GM12878 (cell line): Measurements from ENCODE around the gene CD86. TPM values are rescaled to one million over a fixed set of nuclear protein-coding genes. Genes with fewer than 3 reads are reported as not detected.

Source experiments
- BHLHE40 ChIP-seq, 2 experiments: fragments of 450-650 bp in 1 of 2; IDR thresholded peaks; 2 replicates each; pipeline ENCODE4 v1.6.1; 2011 to 2017; ENCODE audit warnings: low read depth in 2 of 2, borderline replicate concordance in 1 of 2, improper control_type of control experiment in 1 of 2, low read length in 1 of 2, mild to moderate bottlenecking in 1 of 2
- CBX5 ChIP-seq: sonication (generic); IDR thresholded peaks from 2 replicates; pipeline ENCODE4 v1.6.1; 2016; ENCODE audit warnings: low read depth, moderate library complexity, mild to moderate bottlenecking, inconsistent platforms
- CREM ChIP-seq: IDR thresholded peaks from 2 replicates; pipeline ENCODE4 v1.6.1; 2014; ENCODE audit warnings: antibody characterized with exemption, low read depth
- FOXK2 ChIP-seq: fragments of 450-650 bp; IDR thresholded peaks from 2 replicates; pipeline ENCODE4 v1.6.1; 2017; ENCODE audit warnings: mild to moderate bottlenecking, moderate library complexity
- GABPA ChIP-seq: IDR thresholded peaks from 2 replicates; pipeline ENCODE4 v1.6.1; 2014; ENCODE audit warnings: antibody characterized with exemption, low read depth, mild to moderate bottlenecking, inconsistent platforms
- GATAD2B ChIP-seq: fragments of 450-650 bp; conservative IDR thresholded peaks from 2 replicates; pipeline ENCODE4 v1.6.1; 2017; ENCODE audit warnings: low read depth, mild to moderate bottlenecking, moderate library complexity
- HCFC1 ChIP-seq: fragments of 150-350 bp; IDR thresholded peaks from 2 replicates; pipeline ENCODE4 v1.6.1; 2014; ENCODE audit warnings: low read length
- HDAC6 ChIP-seq: fragments of 200-600 bp; sonication (generic); IDR thresholded peaks from one replicate; pipeline ENCODE4 v1.8.0; 2017; ENCODE audit warnings: antibody characterized with exemption; ENCODE audit not compliant: unreplicated experiment
- HDGF ChIP-seq: fragments of 450-650 bp; IDR thresholded peaks from 2 replicates; pipeline ENCODE4 v1.6.1; 2016; ENCODE audit warnings: antibody characterized with exemption
- KAT2A ChIP-seq: conservative IDR thresholded peaks from 2 replicates; pipeline ENCODE4 v1.6.1; 2011; ENCODE audit warnings: low read depth, low read length; ENCODE audit not compliant: control insufficient read depth
- MTA2 ChIP-seq: fragments of 450-650 bp; IDR thresholded peaks from 2 replicates; pipeline ENCODE4 v1.6.1; 2016; ENCODE audit warnings: low read depth, mild to moderate bottlenecking, moderate library complexity
- NBN ChIP-seq: fragments of 450-650 bp; IDR thresholded peaks from 2 replicates; pipeline ENCODE4 v1.6.1; 2016
- NFIC ChIP-seq: IDR thresholded peaks from 2 replicates; pipeline ENCODE4 v1.6.1; 2012; ENCODE audit warnings: low read depth, mild to moderate bottlenecking, inconsistent platforms, low read length, moderate library complexity
- RAD51 ChIP-seq: fragments of 450-650 bp; IDR thresholded peaks from 2 replicates; pipeline ENCODE4 v1.6.1; 2016; ENCODE audit warnings: moderate library complexity, mild to moderate bottlenecking, inconsistent platforms
- SPI1 ChIP-seq: IDR thresholded peaks from 2 replicates; pipeline ENCODE4 v1.6.1; 2011; ENCODE audit warnings: low read depth, mild to moderate bottlenecking, low read length, moderate library complexity, borderline replicate concordance; ENCODE audit not compliant: insufficient read depth
- SREBF1 ChIP-seq: IDR thresholded peaks from 2 replicates; pipeline ENCODE4 v1.6.1; 2012; ENCODE audit warnings: mild to moderate bottlenecking, low read length
- ZBED1 ChIP-seq: IDR thresholded peaks from 2 replicates; pipeline ENCODE4 v1.6.1; 2016; ENCODE audit warnings: borderline replicate concordance
- ZZZ3 ChIP-seq: IDR thresholded peaks from 2 replicates; pipeline ENCODE4 v1.6.1; 2011; ENCODE audit warnings: low read depth; ENCODE audit not compliant: control insufficient read depth, insufficient read length
- polyA plus RNA-seq, 11 experiments: library from polyadenylated mRNA; depleted of rRNA in 4 of 11; unstranded in 6 of 11; stranded (reverse) in 5 of 11; fragments of >200 nt; fragmentation: Nextera tagmentation in 4 of 11; fragmentation: Illumina TruSeq in 1 of 11; extraction: Ambion mirVana in 4 of 11; extraction: Trizol in 1 of 11; gene quantifications; 1 replicate in 1 of 11; 2 replicates in 10 of 11; pipeline versions ENCODE4 v1.2.1 to v1.2.3, GENCODE V29; 2011 to 2016; ENCODE audit warnings: inconsistent platforms in 2 of 11, missing spikeins in 2 of 11, low read depth in 1 of 11
- total RNA-seq, 4 experiments: library from RNA; depleted of rRNA in 3 of 4; stranded (reverse); fragments of >200 nt in 3 of 4; fragmentation: Illumina TruSeq in 1 of 4; extraction: Trizol in 1 of 4; gene quantifications; 2 replicates each; pipeline versions ENCODE4 v1.2.1 to v1.2.3, GENCODE V29; 2013 to 2021
- TF ChIP-seq, protein P1 (sequence below): IDR thresholded peaks from 2 replicates; pipeline ENCODE4 v1.6.1; 2012; ENCODE audit warnings: mild to moderate bottlenecking, low read depth, low read length
- TF ChIP-seq, protein P2 (sequence below): IDR thresholded peaks from 2 replicates; pipeline ENCODE4 v1.6.1; 2012; ENCODE audit warnings: low read depth, low read length, improper control_type of control experiment
- TF ChIP-seq, protein P3 (sequence below), 3 experiments: IDR thresholded peaks in 2 of 3; conservative IDR thresholded peaks in 1 of 3; 2 replicates each; pipeline ENCODE4 v1.5.1; 2011; ENCODE audit warnings: low read depth in 3 of 3, low read length in 3 of 3, mild to moderate bottlenecking in 3 of 3, control low read depth in 2 of 3, moderate library complexity in 2 of 3, inconsistent platforms in 1 of 3, mixed read lengths in 1 of 3; ENCODE audit not compliant: control insufficient read depth in 2 of 3, insufficient read depth in 1 of 3; ENCODE audit errors: extremely low read depth in 1 of 3
- TF ChIP-seq, protein P4 (sequence below): fragments of 450-650 bp; IDR thresholded peaks from 2 replicates; pipeline ENCODE4 v1.6.1; 2014; ENCODE audit warnings: mild to moderate bottlenecking

CD86 gene
- total and polyA plus RNA-seq, 10 of the 15 experiments (the other 5 are each of a cell fraction or from before 2014, with no cell fraction given) = 40.9 to 100 (median 55.5) TPM

DNA sequence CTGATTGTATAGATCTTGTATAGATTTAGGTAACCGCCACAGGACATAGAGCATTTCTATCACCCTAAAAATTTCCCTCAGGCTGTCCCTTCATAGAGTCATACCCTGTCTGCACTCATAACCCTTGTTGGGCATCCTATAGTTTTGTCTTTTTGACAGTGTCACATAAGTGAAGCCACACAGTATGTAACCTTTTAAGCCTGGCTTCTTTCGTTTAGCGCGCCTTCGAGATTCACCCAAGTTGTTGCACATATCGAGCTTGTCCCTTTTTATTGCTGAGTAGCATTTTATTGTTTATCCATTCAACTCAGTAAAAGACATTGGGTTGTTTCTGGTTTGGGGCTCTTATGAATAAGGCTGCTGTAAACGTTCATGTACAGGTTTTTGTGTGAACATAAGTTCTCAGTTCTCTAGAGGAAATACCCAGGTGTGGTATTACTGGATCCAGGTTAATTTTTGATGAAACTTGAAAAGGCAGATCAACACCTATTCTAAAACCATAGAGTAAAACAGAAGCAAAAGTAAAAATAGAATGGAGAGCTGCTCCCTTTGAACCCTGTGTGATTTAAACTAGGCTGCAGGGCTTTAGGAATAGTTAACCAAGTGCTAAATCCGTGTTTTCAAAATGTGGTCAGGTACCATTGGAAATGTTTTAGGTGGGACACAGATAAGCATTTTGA is 49.5 kb downstream of the CD86 start (continued):
- TF ChIP-seq, protein P1, sequence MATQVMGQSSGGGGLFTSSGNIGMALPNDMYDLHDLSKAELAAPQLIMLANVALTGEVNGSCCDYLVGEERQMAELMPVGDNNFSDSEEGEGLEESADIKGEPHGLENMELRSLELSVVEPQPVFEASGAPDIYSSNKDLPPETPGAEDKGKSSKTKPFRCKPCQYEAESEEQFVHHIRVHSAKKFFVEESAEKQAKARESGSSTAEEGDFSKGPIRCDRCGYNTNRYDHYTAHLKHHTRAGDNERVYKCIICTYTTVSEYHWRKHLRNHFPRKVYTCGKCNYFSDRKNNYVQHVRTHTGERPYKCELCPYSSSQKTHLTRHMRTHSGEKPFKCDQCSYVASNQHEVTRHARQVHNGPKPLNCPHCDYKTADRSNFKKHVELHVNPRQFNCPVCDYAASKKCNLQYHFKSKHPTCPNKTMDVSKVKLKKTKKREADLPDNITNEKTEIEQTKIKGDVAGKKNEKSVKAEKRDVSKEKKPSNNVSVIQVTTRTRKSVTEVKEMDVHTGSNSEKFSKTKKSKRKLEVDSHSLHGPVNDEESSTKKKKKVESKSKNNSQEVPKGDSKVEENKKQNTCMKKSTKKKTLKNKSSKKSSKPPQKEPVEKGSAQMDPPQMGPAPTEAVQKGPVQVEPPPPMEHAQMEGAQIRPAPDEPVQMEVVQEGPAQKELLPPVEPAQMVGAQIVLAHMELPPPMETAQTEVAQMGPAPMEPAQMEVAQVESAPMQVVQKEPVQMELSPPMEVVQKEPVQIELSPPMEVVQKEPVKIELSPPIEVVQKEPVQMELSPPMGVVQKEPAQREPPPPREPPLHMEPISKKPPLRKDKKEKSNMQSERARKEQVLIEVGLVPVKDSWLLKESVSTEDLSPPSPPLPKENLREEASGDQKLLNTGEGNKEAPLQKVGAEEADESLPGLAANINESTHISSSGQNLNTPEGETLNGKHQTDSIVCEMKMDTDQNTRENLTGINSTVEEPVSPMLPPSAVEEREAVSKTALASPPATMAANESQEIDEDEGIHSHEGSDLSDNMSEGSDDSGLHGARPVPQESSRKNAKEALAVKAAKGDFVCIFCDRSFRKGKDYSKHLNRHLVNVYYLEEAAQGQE = no peak
- no peak for TF ChIP-seq KAT2A
- no peak for TF ChIP-seq GATAD2B
- peak; percentile 66; the same call in 1 of the 2 replicates for TF ChIP-seq SPI1
- no peak for TF ChIP-seq SREBF1
- no peak for TF ChIP-seq HDGF
- TF ChIP-seq CREM = 0 out of 2 replicates have a peak, but pooled peaks have one; percentile 35
- TF ChIP-seq HCFC1 = no peak
- TF ChIP-seq, protein P2, sequence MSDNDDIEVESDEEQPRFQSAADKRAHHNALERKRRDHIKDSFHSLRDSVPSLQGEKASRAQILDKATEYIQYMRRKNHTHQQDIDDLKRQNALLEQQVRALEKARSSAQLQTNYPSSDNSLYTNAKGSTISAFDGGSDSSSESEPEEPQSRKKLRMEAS = no peak
- no peak for TF ChIP-seq RAD51
- no peak for TF ChIP-seq GABPA
- TF ChIP-seq FOXK2 = no peak
- peak; percentile 3 to 56; a peak in 2 of 4 replicates for TF ChIP-seq BHLHE40 (IDR thresholded peaks at IDR 0.05; ENCODE audit: borderline replicate concordance in 1 of 2, low read depth in 2 of 2, low read length in 1 of 2)
- 0 out of 2 replicates have a peak, but pooled peaks have one; percentile 58 for TF ChIP-seq NFIC
- TF ChIP-seq ZBED1 = no peak
- TF ChIP-seq MTA2 = peak; percentile 60; the same call in 1 of the 2 replicates
- TF ChIP-seq HDAC6 = no peak
- TF ChIP-seq ZZZ3 = no peak
- no peak for TF ChIP-seq CBX5
- TF ChIP-seq, protein P3, sequence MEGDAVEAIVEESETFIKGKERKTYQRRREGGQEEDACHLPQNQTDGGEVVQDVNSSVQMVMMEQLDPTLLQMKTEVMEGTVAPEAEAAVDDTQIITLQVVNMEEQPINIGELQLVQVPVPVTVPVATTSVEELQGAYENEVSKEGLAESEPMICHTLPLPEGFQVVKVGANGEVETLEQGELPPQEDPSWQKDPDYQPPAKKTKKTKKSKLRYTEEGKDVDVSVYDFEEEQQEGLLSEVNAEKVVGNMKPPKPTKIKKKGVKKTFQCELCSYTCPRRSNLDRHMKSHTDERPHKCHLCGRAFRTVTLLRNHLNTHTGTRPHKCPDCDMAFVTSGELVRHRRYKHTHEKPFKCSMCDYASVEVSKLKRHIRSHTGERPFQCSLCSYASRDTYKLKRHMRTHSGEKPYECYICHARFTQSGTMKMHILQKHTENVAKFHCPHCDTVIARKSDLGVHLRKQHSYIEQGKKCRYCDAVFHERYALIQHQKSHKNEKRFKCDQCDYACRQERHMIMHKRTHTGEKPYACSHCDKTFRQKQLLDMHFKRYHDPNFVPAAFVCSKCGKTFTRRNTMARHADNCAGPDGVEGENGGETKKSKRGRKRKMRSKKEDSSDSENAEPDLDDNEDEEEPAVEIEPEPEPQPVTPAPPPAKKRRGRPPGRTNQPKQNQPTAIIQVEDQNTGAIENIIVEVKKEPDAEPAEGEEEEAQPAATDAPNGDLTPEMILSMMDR (IDR thresholded peaks at IDR 0.05 in 2 of 3, conservative IDR thresholded peaks at IDR 0.05 in 1 of 3; ENCODE audit: control insufficient read depth in 2 of 3, extremely low read depth in 1 of 3, insufficient read depth in 1 of 3, low read depth in 3 of 3, low read length in 3 of 3) = no peak
- 0 out of 2 replicates have a peak, but pooled peaks have one; percentile 25 for TF ChIP-seq NBN
- TF ChIP-seq, protein P4, sequence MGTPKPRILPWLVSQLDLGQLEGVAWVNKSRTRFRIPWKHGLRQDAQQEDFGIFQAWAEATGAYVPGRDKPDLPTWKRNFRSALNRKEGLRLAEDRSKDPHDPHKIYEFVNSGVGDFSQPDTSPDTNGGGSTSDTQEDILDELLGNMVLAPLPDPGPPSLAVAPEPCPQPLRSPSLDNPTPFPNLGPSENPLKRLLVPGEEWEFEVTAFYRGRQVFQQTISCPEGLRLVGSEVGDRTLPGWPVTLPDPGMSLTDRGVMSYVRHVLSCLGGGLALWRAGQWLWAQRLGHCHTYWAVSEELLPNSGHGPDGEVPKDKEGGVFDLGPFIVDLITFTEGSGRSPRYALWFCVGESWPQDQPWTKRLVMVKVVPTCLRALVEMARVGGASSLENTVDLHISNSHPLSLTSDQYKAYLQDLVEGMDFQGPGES = no peak
